Activated T-cell treated with anti-CD3 and anti-CD28 coated beads, Interleukin-2, amount 50 U/mL, for 72 hours (primary cell): ENCODE measurements around the gene MDM4. TPM values are rescaled to one million over a fixed set of nuclear protein-coding genes. Genes with fewer than 3 reads are reported as not detected.
A peak's percentile ranks its signal among the peaks of the same experiment; 100 is the strongest.
"Not testable (repeated sequence)": the region's sequence is repeated elsewhere in the genome, so short reads cannot be mapped to it uniquely, and the experiment has no call there.

Source experiments
- ATAC-seq, 2 donors: fragments of 150-1000 bp; cut with Tn5 transposase; replicated peaks in 1 of 2; 2 replicates each; pipeline ENCODE4 v1.10.0; 2021; ENCODE audit warnings: moderate library complexity in 2 of 2, mild to moderate bottlenecking in 1 of 2
- DNase-seq, 2 donors: peaks; one replicate each; pipeline ENCODE4 v3.0.0; 2021 to 2022; ENCODE audit warnings: mixed read lengths in 1 of 2
- H3K27ac Mint-ChIP-seq: one replicate; pipeline ENCODE4 v1.8.0; 2022; ENCODE audit warnings: mild to moderate bottlenecking, moderate library complexity, mixed read lengths
- H3K27me3 Mint-ChIP-seq: one replicate; pipeline ENCODE4 v1.8.0; 2022; ENCODE audit warnings: low read depth, mixed read lengths
- H3K36me3 Mint-ChIP-seq, 2 donors: one replicate each; pipeline ENCODE4 v1.8.0; 2022; ENCODE audit warnings: mixed read lengths in 2 of 2, mild to moderate bottlenecking in 1 of 2; ENCODE audit not compliant: insufficient read depth in 2 of 2
- H3K4me1 Mint-ChIP-seq: one replicate; pipeline ENCODE4 v1.8.0; 2022; ENCODE audit warnings: low read depth, mixed read lengths
- H3K4me3 Mint-ChIP-seq, 2 donors: one replicate each; pipeline ENCODE4 v1.8.0; 2022; ENCODE audit warnings: mild to moderate bottlenecking in 2 of 2, mixed read lengths in 2 of 2, moderate library complexity in 2 of 2
- H3K9me3 Mint-ChIP-seq, 2 donors: one replicate each; pipeline ENCODE4 v1.8.0; 2022; ENCODE audit warnings: mixed read lengths in 2 of 2
- total RNA-seq, 2 donors: library from RNA; stranded (reverse); gene quantifications; one replicate each; pipeline ENCODE4 v1.2.3, GENCODE V29; 2022

MDM4 gene
- total RNA-seq, 2 donors from 2014 or later = 147 to 153 TPM

DNA sequence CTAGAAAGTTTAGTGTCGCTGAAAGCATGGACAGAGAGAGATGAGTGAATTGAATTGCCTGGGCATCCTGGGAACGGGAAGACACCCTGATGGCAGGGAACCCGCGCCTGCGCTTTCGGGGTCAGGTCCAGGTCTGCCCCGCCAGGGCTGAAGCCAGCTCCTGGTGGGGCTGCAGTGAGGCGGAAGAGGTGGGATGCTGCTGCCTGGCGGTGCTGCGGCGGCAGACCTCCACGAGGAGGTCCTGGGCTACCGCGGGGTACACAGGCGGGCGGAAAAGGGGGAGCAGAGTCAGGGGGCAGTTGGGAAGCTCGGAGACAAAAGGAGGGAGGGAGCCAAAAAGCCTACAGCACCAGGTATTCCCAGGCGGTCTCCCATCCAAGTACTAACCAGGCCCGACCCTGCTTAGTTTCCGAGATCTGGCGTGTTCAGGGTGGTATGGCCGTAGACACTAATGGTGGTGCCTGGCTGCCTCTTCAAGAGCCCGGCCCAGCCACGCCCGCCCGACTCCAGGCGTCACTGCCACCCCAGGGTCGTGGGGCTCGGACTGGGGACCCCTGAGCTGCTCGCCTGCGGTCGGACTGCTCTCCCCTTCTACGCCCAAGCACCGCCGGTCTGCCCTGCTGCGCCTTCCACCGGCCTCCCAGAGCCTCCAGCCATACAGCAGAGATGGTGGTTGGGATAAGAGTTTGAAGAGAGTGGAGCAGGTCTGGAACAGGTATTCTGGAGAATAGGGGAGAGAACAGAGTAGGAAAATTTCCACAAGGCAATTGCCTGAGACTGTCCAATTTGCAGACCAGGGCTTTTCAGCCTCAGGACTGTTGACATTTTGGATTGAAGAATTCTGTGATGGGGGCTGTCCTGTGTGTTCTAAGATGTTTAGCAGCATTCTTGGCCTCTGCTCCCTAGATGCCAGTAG, 46.1 kb downstream of the MDM4 start:
- Mint-ChIP-seq H3K27me3 (no peaks in the 10 kb centered on the region), H3K4me3 (no peak overlapping the region), H3K36me3 (peaks cover 7 to 19% of the 10 kb centered on the region in 2 donors), H3K27ac (no peak overlapping the region), H3K9me3 (no peaks in the 10 kb centered on the region), H3K4me1 (peaks cover 62% of the 10 kb centered on the region)
- ATAC-seq = no peak
- no peak for DNase-seq

DNA sequence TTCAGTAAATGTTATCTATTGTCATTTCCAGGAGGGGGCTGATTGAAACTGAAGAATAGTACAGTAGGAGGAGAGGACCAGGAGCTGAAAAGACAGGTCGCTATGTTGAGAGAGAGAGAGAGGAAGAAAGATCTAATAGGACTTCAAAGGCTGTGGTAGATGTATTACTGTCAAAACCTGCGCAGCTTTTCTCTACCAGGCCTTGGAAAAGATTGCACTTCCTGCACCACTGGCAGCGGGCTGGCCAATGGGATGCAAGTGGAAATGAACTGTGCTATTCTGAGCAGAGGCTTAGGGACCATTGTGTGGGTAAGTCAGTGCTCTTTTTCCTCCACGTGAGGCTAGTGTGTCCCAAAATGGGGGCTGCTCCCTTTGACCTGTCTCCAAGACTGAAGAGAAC, 47.1 kb downstream of the MDM4 start:
- Mint-ChIP-seq H3K9me3 (no peaks in the 10 kb centered on the region), H3K27me3 (no peaks in the 10 kb centered on the region), H3K4me1 (peaks cover 62% of the 10 kb centered on the region), H3K4me3 (no peak overlapping the region), H3K36me3 (peaks cover 7 to 18% of the 10 kb centered on the region in 2 donors), H3K27ac (peak overlapping the region; percentile 80)
- ATAC-seq (peak; percentile 3 to 9), DNase-seq (no peak)

DNA sequence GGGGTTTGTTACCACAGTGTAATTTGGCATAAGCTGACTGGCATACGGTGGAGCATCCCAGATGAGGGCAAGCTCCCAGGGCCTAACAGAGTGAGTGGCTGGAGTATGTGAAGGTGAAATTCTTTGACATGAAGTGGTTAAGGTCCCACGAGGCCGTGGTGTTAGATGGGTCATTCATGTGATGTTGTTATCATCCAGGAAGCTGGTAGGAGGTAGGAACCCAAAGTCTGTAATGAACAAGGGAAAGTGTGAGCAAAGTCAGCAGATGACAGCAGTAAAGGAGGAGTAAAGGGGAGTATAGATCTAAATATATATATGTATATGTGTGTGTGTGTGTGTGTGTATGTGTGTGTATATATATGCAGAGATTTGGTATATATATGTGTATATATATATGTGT, 47.6 kb downstream of the MDM4 start:
- DNase-seq (no peak), ATAC-seq (peak; percentile 24 to 37)
- H3K36me3 Mint-ChIP-seq = peaks cover 7 to 18% of the 10 kb centered on the region in 2 donors
- no peaks in the 10 kb centered on the region for H3K9me3 Mint-ChIP-seq
- H3K27me3 Mint-ChIP-seq = no peaks in the 10 kb centered on the region
- peaks cover 62% of the 10 kb centered on the region for H3K4me1 Mint-ChIP-seq
- H3K27ac Mint-ChIP-seq = peak overlapping the region; percentile 80
- H3K4me3 Mint-ChIP-seq = no peak overlapping the region

DNA sequence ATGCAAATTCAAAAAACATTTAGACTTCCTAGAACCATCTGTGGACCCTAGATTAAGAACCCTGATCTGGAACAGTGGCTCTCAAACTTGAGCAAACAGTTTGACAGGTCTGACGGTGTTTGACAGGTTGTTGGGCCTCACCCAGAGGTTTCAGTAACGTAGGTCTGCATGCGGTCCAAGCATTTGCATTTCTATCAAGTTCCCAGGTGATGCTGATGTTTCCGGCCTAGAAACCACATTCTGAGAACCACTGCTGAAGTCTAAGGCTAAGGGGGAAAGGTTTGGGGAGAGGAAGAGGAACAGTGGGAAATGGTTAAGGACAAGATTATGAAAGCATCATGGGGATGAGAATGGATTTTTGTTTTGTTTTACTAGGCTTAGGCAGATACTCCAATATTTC, 48.6 kb downstream of the MDM4 start:
- ATAC-seq (peak; percentile 43 to 51), DNase-seq (peak; percentile 26 to 33)
- no peaks in the 10 kb centered on the region for H3K9me3 Mint-ChIP-seq
- peaks cover 7 to 16% of the 10 kb centered on the region in 2 donors for H3K36me3 Mint-ChIP-seq
- peak overlapping the region; percentile 14 to 43 for H3K4me3 Mint-ChIP-seq
- H3K27me3 Mint-ChIP-seq = no peaks in the 10 kb centered on the region
- H3K4me1 Mint-ChIP-seq = peaks cover 62% of the 10 kb centered on the region
- peak overlapping the region; percentile 55 for H3K27ac Mint-ChIP-seq

DNA sequence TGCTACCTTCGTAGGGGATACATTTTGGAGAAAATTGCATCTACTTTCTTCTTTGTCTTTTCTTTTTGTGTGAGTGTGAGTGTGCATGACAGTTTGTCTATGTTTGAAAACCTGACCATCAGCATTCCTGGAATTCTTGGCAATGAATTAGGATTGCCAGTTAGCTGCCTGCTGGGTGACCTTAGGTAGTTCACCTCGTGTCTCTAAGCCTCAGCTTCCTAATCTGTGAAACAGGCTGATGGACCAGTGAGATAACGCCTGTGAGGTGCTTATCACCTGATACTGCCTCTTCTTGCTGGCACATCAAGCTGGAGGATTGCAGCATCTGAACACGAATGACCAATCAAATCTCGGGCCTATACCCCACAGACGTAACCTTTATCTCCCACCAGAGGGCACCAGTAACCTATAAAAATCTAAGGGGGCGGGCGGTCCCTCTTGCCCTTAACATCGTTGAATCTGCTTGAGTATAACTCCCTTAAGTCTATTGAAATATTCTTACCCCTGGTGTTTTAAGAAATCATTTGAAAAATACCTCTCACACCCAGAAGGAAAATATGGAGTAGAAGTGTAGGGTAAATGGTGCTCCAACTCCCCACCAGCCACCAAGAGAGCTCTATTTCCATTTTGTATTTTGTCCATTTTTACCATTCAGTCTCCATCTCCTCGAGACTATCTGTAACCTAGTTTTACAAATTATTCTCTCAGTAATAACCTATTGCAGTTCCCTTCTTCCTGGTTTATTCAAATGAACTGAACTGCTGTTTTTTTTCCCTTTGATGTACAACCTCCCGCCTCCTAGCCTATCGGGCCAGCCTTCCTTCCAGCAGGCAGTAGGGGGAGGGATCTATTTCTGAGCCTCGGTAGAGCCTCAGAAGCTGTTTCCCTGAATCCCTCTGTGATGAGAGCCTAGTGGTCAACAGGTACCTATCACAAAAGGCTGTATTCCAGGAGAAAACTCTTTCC, 49.7 kb downstream of the MDM4 start:
- peak overlapping the region; percentile 86 for H3K27ac Mint-ChIP-seq
- H3K9me3 Mint-ChIP-seq = no peaks in the 10 kb centered on the region
- peak overlapping the region in 1 of 2 donors; percentile 65 for H3K4me3 Mint-ChIP-seq
- peaks cover 54% of the 10 kb centered on the region for H3K4me1 Mint-ChIP-seq
- H3K27me3 Mint-ChIP-seq = no peaks in the 10 kb centered on the region
- ATAC-seq (peak; percentile 80), DNase-seq (peak; percentile 61 to 72)
- H3K36me3 Mint-ChIP-seq = peaks cover 7 to 16% of the 10 kb centered on the region in 2 donors

DNA sequence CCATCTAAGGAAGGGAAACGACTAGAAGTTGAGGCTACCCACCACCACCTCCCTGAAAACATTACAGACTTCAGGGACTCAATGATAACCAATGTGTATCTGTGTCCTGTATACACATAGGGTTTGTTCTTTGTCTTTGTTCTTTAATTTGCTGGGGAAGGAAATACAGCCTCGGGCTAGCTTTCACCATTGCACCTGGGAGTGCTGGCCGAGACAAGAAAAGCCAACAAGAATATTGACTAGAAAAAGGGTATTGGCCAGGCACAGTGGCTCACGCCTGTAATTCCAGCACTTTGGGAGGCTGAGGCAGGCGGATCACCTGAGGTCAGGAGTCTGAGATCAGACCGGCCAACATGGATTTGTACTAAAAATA, 50.4 kb downstream of the MDM4 start:
- no peak overlapping the region for H3K27ac Mint-ChIP-seq
- H3K9me3 Mint-ChIP-seq = no peaks in the 10 kb centered on the region
- ATAC-seq (no peak), DNase-seq (no peak)
- peaks cover 6 to 12% of the 10 kb centered on the region in 2 donors for H3K36me3 Mint-ChIP-seq
- H3K4me3 Mint-ChIP-seq = no peak overlapping the region
- no peaks in the 10 kb centered on the region for H3K27me3 Mint-ChIP-seq
- peaks cover 48% of the 10 kb centered on the region for H3K4me1 Mint-ChIP-seq

DNA sequence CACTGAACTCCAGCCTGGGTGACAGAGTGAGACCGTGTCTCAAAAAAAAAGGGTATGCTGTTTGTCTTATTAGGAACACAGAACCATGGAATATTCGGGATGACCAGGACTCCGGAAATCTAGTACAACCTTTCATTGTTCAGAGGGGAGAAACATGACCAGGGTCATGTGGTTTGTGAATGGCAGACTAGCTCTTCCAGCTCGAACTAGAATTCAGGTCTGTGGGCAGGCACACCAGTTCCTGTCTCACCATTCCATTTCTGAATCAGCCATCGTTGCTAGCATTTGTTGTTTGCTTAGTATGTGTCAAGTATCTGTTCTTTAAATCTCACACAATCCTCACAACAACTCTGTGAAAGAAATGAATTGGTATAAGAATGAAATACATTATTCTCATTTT, 50.9 kb downstream of the MDM4 start:
- no peaks in the 10 kb centered on the region for H3K27me3 Mint-ChIP-seq
- no peaks in the 10 kb centered on the region for H3K9me3 Mint-ChIP-seq
- DNase-seq = peak; percentile 17 to 22
- H3K27ac Mint-ChIP-seq = no peak overlapping the region
- H3K4me1 Mint-ChIP-seq = peaks cover 43% of the 10 kb centered on the region
- peak; percentile 20 to 43 for ATAC-seq
- peaks cover 3 to 9% of the 10 kb centered on the region in 2 donors for H3K36me3 Mint-ChIP-seq
- H3K4me3 Mint-ChIP-seq = no peak overlapping the region

DNA sequence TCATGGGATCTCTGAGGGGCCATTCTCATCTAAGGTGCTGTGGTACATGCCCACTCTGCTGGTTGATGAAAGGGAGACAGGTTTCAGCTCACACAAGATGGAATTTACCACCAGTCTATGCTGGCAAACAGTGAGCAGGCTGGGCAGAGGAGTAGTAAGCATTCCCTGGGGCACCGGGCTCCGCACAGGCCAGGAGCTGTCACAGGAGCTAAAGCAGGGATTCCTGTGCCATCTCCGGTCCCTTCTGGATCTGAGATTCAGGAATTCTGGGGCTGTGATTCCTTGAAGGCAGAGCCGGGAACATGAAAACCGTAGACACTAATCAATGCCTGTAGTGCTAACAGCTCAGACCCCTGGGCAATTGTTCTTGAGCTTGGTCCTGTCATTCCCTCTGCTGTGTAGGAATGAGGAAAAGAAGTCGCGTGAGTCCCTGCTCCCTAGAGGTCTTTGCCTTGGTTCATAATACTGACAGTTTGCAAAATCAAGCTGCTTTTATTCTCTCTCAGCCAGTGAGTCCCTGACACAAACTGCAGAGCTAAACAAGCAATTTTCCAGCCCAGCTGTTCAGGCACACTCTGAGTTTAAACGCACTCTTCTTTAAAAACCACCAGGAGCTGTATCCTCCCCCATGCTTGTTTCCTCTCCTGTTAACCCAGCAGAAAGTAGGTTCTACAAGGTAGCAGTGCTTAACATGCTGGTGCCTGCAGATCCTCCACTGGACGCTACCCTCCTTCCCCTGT, 52.5 kb downstream of the MDM4 start:
- peaks cover 3 to 11% of the 10 kb centered on the region in 2 donors for H3K36me3 Mint-ChIP-seq

DNA sequence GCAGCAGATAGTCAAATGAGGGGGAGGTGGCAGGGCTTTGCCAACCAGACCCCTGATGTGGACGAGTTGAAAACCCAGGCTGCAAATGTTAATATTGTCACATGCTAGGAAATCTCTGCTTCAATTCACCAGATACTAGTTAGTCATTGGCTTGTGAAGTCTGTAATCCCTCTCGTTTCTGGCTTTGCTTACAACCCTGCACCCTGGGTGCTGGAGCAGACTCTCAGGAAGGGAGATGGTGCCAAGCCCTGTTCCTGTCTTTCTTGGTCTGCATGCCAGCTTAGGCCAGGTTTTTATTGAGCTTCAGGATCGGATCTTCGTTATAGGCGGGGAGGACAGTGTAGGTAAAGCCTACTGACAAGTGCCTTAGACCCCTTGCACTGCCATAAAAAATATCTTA, 53.3 kb downstream of the MDM4 start:
- ATAC-seq (no peak), DNase-seq (no peak)
- no peaks in the 10 kb centered on the region for H3K9me3 Mint-ChIP-seq
- H3K4me1 Mint-ChIP-seq = peaks cover 23% of the 10 kb centered on the region
- no peak overlapping the region for H3K27ac Mint-ChIP-seq
- H3K36me3 Mint-ChIP-seq = peaks cover 3 to 11% of the 10 kb centered on the region in 2 donors
- no peaks in the 10 kb centered on the region for H3K27me3 Mint-ChIP-seq
- no peak overlapping the region for H3K4me3 Mint-ChIP-seq

More for the DNA sequence above, 52.5 kb downstream of the MDM4 start:
- ATAC-seq = no peak
- Mint-ChIP-seq H3K4me3 (no peak overlapping the region), H3K9me3 (no peaks in the 10 kb centered on the region), H3K27ac (peak overlapping the region; percentile 2), H3K27me3 (no peaks in the 10 kb centered on the region), H3K4me1 (peaks cover 30% of the 10 kb centered on the region)
- DNase-seq = no peak

DNA sequence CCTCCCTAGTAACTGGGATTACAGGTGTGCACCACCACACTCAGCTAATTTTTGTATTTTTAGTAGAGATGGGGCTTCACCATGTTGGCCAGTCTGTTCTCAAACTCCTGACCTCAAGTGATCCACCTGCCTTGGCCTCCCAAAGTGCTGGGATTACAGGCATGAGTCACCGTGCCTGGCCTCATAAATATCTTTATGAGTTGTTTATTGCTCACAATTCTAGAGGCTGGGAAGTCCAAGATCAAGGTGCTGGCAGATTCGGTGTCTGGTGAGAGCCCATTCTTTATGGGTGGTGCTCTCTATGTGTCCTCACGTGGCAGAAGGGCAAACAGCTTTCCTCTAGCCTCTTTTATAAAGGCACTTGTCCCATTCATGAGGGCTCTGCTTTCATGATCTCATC, 53.8 kb downstream of the MDM4 start:
- H3K4me3 Mint-ChIP-seq, H3K27me3 Mint-ChIP-seq, DNase-seq, H3K36me3 Mint-ChIP-seq, ATAC-seq, H3K27ac Mint-ChIP-seq, H3K9me3 Mint-ChIP-seq: not testable (repeated sequence)
- H3K4me1 Mint-ChIP-seq = peaks cover 17% of the 10 kb centered on the region

DNA sequence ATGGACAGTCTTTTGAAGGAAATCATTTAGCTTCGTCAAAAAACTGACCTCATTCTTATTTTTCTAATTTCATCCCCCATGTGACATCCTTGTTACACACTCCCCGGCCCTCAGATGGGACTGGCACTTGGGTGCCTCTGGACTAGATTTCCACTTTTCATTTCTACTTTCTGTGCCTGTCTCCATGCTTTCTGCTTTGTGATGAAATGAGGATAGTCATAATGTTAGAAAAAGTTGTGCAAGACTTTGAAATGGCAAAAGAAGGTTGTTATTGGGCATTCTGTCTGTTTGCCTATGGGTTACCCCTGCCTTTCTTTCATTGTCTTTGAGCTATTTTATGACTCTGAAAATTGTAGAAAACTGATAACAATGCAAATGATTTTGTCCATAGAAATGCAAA, 54.9 kb downstream of the MDM4 start:
- H3K27me3 Mint-ChIP-seq = no peaks in the 10 kb centered on the region
- no peak overlapping the region for H3K4me3 Mint-ChIP-seq
- no peak overlapping the region for H3K27ac Mint-ChIP-seq
- no peaks in the 10 kb centered on the region for H3K9me3 Mint-ChIP-seq
- H3K36me3 Mint-ChIP-seq = peaks cover 0 to 8% of the 10 kb centered on the region in 2 donors
- H3K4me1 Mint-ChIP-seq = peaks cover 7% of the 10 kb centered on the region
- ATAC-seq (no peak), DNase-seq (no peak)

DNA sequence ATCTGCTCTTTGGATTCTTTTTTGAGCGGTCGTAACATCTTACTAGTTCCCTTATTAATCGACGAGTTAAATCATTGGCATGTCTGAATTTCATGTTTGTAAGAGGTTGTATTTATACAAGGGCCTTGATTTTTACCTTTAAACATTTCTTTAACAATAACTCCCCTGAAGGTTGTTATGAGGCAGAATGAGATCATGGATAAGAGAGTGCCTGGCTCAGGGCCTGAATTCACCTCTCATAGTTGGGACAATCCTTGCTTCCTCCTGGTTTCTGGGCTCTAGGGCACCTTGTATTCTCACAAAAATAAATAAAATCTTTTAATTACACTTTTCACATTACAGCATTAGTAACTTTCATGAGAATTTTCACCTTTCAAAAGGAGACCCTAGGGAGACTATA, 55.4 kb downstream of the MDM4 start:
- ATAC-seq (no peak), DNase-seq (no peak)
- Mint-ChIP-seq H3K36me3 (peaks cover 0 to 8% of the 10 kb centered on the region in 2 donors), H3K27ac (no peak overlapping the region), H3K9me3 (no peaks in the 10 kb centered on the region), H3K4me3 (no peak overlapping the region), H3K27me3 (no peaks in the 10 kb centered on the region), H3K4me1 (peaks cover 2% of the 10 kb centered on the region)
